Neutrophil (primary cell): ENCODE results near the gene OSBP.
A peak's percentile ranks its signal among the peaks of the same experiment; 100 is the strongest.

ENCODE experiments used
- H3K27ac ChIP-seq: fragments of 200-600 bp; sonication (generic); 2 replicates; pipeline ENCODE4 v1.5.1; 2016; ENCODE audit warnings: mild to moderate bottlenecking, moderate library complexity
- H3K27me3 ChIP-seq: fragments of 200-600 bp; sonication (generic); 2 replicates; pipeline ENCODE4 v1.6.0; 2016; ENCODE audit warnings: mild to moderate bottlenecking
- H3K36me3 ChIP-seq: fragments of 200-600 bp; sonication (generic); 2 replicates; pipeline ENCODE4 v1.5.1; 2017
- H3K4me1 ChIP-seq, 2 experiments: fragments of 200-600 bp in 1 of 2; sonication (generic) in 1 of 2; 1 replicate in 1 of 2; 2 replicates in 1 of 2; pipeline versions ENCODE4 v1.5.1 to v1.6.1; 2013 to 2016; ENCODE audit warnings: low read depth in 1 of 2, low read length in 1 of 2, mild to moderate bottlenecking in 1 of 2, moderate library complexity in 1 of 2; ENCODE audit not compliant: control insufficient read depth in 1 of 2, insufficient read depth in 1 of 2
- H3K4me3 ChIP-seq, 2 experiments: fragments of 200-600 bp in 1 of 2; sonication (generic) in 1 of 2; 1 replicate in 1 of 2; 2 replicates in 1 of 2; pipeline ENCODE4 v1.5.1; 2013 to 2016; ENCODE audit warnings: low read depth in 1 of 2, low read length in 1 of 2, mild to moderate bottlenecking in 1 of 2, moderate library complexity in 1 of 2
- H3K9me3 ChIP-seq: fragments of 200-600 bp; sonication (generic); 2 replicates; pipeline ENCODE4 v1.5.1; 2016
- TF ChIP-seq, protein P1 (sequence below): fragments of 200-600 bp; sonication (generic); IDR thresholded peaks from 2 replicates; pipeline ENCODE4 v1.5.1; 2016; ENCODE audit warnings: antibody characterized with exemption

Gene OSBP

GRCh38 chr11:59614277-59615119 is 1.1 kb downstream of the OSBP start:
- Histone ChIP-seq H3K9me3 (no peaks in the 10 kb centered on the region), H3K27me3 (no peaks in the 10 kb centered on the region), H3K4me3 (peak overlapping the region; percentile 71 to 79), H3K27ac (peak overlapping the region; percentile 95), H3K4me1 (peaks cover 32 to 35% of the 10 kb centered on the region in 2 experiments), H3K36me3 (peaks cover 9% of the 10 kb centered on the region)
- TF ChIP-seq, protein P1, sequence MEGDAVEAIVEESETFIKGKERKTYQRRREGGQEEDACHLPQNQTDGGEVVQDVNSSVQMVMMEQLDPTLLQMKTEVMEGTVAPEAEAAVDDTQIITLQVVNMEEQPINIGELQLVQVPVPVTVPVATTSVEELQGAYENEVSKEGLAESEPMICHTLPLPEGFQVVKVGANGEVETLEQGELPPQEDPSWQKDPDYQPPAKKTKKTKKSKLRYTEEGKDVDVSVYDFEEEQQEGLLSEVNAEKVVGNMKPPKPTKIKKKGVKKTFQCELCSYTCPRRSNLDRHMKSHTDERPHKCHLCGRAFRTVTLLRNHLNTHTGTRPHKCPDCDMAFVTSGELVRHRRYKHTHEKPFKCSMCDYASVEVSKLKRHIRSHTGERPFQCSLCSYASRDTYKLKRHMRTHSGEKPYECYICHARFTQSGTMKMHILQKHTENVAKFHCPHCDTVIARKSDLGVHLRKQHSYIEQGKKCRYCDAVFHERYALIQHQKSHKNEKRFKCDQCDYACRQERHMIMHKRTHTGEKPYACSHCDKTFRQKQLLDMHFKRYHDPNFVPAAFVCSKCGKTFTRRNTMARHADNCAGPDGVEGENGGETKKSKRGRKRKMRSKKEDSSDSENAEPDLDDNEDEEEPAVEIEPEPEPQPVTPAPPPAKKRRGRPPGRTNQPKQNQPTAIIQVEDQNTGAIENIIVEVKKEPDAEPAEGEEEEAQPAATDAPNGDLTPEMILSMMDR = no peak

DNA sequence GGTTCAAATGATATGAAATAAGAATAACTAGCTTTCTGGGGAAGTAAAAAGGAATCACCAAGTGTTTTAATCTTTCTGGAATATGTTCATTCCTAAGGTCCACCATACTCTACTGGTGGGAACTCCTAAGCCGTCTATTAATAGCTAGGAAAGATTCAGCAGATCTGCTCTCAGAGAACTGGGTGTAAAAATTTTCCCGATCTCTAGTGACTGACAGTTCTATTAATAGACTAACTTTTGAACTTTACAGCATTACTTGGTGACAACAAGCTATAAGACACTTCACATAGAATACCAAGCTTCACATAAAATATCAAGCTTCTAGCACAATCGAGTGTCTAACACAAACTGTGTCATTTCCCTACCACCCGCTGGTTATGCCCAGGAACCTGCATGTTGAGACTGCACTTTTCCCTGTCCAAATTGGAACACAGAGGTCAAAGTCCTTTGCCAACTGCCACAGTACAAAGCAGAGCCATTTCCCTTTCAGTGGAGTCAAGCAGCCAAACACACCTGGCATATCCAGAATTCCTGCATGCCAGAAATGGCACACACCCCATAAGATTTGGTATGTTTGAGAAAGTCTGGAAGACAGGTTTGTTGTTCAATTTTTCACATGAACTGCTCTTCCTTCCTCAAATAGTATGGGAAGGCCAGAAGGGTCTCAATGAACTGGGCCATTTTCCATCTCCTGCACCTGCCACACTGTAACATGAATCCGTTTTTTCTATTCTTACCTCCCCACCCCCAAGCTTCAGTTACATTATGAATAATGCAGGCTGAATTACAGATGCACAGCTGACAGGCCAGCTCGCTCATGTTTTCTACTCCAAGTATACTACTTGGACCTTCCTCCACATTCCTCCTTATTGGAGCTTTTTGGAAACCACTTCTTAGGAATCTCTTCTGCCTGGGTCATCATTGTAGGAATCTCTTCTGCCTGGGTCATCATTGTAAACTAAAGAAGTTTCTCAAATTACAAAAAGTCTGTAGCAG is 3.7 kb downstream of the OSBP start:
- peaks cover 36% of the 10 kb centered on the region for H3K36me3 ChIP-seq
- H3K27me3 ChIP-seq = no peaks in the 10 kb centered on the region
- no peak overlapping the region for H3K27ac ChIP-seq
- H3K4me3 ChIP-seq = no peak overlapping the region
- H3K4me1 ChIP-seq = peaks cover 29 to 33% of the 10 kb centered on the region in 2 experiments
- H3K9me3 ChIP-seq = no peaks in the 10 kb centered on the region
- TF ChIP-seq, protein P1 = no peak

GRCh38 chr11:59610289-59610688 is 5.3 kb downstream of the OSBP start:
- TF ChIP-seq, protein P1 = no peak
- Histone ChIP-seq H3K9me3 (no peaks in the 10 kb centered on the region), H3K4me1 (peaks cover 25 to 37% of the 10 kb centered on the region in 2 experiments), H3K36me3 (peaks cover 50% of the 10 kb centered on the region), H3K27ac (no peak overlapping the region), H3K27me3 (no peaks in the 10 kb centered on the region), H3K4me3 (no peak overlapping the region)

DNA sequence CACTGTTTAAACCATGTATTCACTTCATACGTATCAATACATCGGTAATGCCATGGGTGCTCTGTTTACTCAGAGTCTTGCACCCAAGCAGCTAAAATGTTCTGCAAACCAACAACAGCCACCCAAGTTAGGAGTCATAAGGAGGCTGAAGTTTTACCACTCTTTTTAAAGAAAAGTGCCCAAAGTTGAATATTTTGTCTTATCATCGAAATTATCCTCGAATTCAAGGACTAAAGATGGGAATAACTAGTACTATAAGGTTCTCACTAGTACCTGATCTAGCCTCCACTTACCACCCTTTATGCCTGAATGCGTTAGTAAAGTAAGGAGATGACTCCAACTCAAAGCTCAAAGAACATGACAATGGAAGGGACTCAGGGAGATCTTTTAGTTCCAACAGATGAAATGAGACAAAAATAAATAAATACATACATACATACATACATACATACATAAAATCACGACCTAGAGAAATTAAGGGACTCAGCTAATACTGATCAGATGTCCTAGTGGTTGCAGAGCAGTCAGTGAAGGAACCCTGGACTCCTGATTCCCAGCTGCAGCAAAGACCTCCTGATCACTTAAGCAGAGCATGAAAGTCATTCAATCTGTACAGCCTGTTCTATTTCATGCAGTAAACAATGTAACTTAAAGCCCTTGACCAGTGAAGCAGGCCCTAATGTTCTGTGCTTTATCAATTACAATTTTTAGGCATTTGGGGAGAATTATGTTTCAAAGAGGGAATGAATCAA is 7.7 kb downstream of the OSBP start:
- peaks cover 73% of the 10 kb centered on the region for H3K36me3 ChIP-seq
- no peaks in the 10 kb centered on the region for H3K9me3 ChIP-seq
- no peak overlapping the region for H3K4me3 ChIP-seq
- peaks cover 3 to 14% of the 10 kb centered on the region in 2 experiments for H3K4me1 ChIP-seq
- no peaks in the 10 kb centered on the region for H3K27me3 ChIP-seq
- TF ChIP-seq, protein P1 = no peak
- no peak overlapping the region for H3K27ac ChIP-seq

- no peaks in the 10 kb centered on the region for H3K9me3 ChIP-seq
- H3K36me3 ChIP-seq = peaks cover 97% of the 10 kb centered on the region
- H3K4me1 ChIP-seq = peaks cover 0 to 12% of the 10 kb centered on the region in 2 experiments
- H3K27me3 ChIP-seq = no peaks in the 10 kb centered on the region
- H3K27ac ChIP-seq = no peak overlapping the region
- no peak overlapping the region for H3K4me3 ChIP-seq
- TF ChIP-seq, protein P1 = no peak
Observed at GRCh38 chr11:59602432-59602831, 13.1 kb downstream of the OSBP start.
